Measurements from ENCODE around the gene CCDC197. TPM values are rescaled to one million over a fixed set of nuclear protein-coding genes. Genes with fewer than 3 reads are reported as not detected.

The CCDC197 gene
- total RNA-seq, 1 experiment from 2014 or later: not detected

DNA sequence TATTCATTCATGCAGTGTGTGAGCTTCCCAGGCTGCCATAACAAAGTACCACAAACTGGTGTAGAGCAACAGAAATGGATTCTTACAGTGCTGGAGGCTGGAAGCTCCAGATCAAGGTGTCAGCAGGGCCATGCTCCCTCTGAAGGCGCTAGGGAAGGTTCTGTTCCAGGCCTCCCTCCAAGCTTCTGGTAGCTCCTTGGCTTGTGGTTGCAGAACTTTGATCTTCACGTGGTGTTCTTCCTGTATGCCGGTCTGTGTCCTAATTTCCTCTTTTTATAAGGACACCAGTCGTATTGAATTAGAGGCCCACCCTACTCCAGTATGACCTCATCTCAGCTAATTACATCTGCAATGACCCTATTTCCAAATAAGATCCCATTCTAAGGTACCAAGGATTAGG lies 32.2 kb downstream of the CCDC197 start:
- POLR2A ChIA-PET: no interaction called here
- peaks cover 11% of the 10 kb centered on the region for H3K9me3 Mint-ChIP-seq
- H3K27ac Mint-ChIP-seq: no peak overlapping the region; the same call in 1 of the 2 replicates
- CTCF ChIA-PET: interaction anchor here (1.1 to 2.8 kb wide), 3 partner anchors 100 to 151 kb away, joined by 3 to 18 read pairs (median 4); no protein-coding TSS in a partner anchor
- no peak for TF ChIP-seq ZNF317 (CRISPR knock-in tag; IDR thresholded peaks at IDR 0.05; ENCODE audit: borderline replicate concordance, low read depth)
- no peak for TF ChIP-seq SP1 (CRISPR knock-in tag; conservative IDR thresholded peaks at IDR 0.05)
- TF ChIP-seq, protein P1, sequence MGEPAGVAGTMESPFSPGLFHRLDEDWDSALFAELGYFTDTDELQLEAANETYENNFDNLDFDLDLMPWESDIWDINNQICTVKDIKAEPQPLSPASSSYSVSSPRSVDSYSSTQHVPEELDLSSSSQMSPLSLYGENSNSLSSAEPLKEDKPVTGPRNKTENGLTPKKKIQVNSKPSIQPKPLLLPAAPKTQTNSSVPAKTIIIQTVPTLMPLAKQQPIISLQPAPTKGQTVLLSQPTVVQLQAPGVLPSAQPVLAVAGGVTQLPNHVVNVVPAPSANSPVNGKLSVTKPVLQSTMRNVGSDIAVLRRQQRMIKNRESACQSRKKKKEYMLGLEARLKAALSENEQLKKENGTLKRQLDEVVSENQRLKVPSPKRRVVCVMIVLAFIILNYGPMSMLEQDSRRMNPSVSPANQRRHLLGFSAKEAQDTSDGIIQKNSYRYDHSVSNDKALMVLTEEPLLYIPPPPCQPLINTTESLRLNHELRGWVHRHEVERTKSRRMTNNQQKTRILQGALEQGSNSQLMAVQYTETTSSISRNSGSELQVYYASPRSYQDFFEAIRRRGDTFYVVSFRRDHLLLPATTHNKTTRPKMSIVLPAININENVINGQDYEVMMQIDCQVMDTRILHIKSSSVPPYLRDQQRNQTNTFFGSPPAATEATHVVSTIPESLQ (CRISPR knock-in tag; IDR thresholded peaks at IDR 0.05): no peak
- TF ChIP-seq NFATC4 (CRISPR knock-in tag; IDR thresholded peaks at IDR 0.05): no peak
- TF ChIP-seq MAX (CRISPR knock-in tag; IDR thresholded peaks at IDR 0.05): no peak
- TF ChIP-seq ZNF416 (CRISPR knock-in tag; IDR thresholded peaks at IDR 0.05): no peak
- no peak for TF ChIP-seq TP53 (CRISPR knock-in tag; IDR thresholded peaks at IDR 0.05)
- no peak for TF ChIP-seq FOXJ3 (CRISPR knock-in tag; IDR thresholded peaks at IDR 0.05; ENCODE audit: borderline replicate concordance)
- TF ChIP-seq FOXK1 (CRISPR knock-in tag; IDR thresholded peaks at IDR 0.05): no peak
- no peak for TF ChIP-seq SOX15 (CRISPR knock-in tag; IDR thresholded peaks at IDR 0.05)
- TF ChIP-seq ELF4 (CRISPR knock-in tag; IDR thresholded peaks at IDR 0.05; ENCODE audit: low read depth): no peak
- no peak for TF ChIP-seq ZNF671 (CRISPR knock-in tag; IDR thresholded peaks at IDR 0.05)
- no peak for TF ChIP-seq GRHL2 (CRISPR knock-in tag; IDR thresholded peaks at IDR 0.05; ENCODE audit: insufficient replicate concordance, severe bottlenecking)
- no peak for TF ChIP-seq ZSCAN18 (CRISPR knock-in tag; IDR thresholded peaks at IDR 0.05)
- no peaks in the 10 kb centered on the region for H3K27me3 Mint-ChIP-seq (ENCODE audit: low read depth)
- DNase-seq (ENCODE audit: low spot score) (no peak), ATAC-seq (no peak)
- H3K4me3 Mint-ChIP-seq: no peak overlapping the region
- H3K36me3 Mint-ChIP-seq: peaks cover 11% of the 10 kb centered on the region
- peaks cover 3% of the 10 kb centered on the region for H3K4me1 Mint-ChIP-seq

- DNase-seq (ENCODE audit: low spot score) (no peak), ATAC-seq (no peak)
- Mint-ChIP-seq H3K36me3 (peaks cover 16% of the 10 kb centered on the region), H3K4me1 (peaks cover 3% of the 10 kb centered on the region), H3K27me3 (ENCODE audit: low read depth) (no peaks in the 10 kb centered on the region), H3K4me3 (no peak overlapping the region), H3K27ac (no peak overlapping the region; the same call in 1 of the 2 replicates), H3K9me3 (peaks cover 15% of the 10 kb centered on the region)
- CTCF ChIA-PET: interaction anchor here (0.6 kb wide), 1 partner anchor 832 kb away, joined by 3 read pairs; no protein-coding TSS in a partner anchor
- TF ChIP-seq, protein P2, sequence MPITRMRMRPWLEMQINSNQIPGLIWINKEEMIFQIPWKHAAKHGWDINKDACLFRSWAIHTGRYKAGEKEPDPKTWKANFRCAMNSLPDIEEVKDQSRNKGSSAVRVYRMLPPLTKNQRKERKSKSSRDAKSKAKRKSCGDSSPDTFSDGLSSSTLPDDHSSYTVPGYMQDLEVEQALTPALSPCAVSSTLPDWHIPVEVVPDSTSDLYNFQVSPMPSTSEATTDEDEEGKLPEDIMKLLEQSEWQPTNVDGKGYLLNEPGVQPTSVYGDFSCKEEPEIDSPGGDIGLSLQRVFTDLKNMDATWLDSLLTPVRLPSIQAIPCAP (CRISPR knock-in tag; IDR thresholded peaks at IDR 0.05): no peak
- no peak for TF ChIP-seq ATF2 (CRISPR knock-in tag; IDR thresholded peaks at IDR 0.05; ENCODE audit: borderline replicate concordance, low read depth)
- TF ChIP-seq, protein P3, sequence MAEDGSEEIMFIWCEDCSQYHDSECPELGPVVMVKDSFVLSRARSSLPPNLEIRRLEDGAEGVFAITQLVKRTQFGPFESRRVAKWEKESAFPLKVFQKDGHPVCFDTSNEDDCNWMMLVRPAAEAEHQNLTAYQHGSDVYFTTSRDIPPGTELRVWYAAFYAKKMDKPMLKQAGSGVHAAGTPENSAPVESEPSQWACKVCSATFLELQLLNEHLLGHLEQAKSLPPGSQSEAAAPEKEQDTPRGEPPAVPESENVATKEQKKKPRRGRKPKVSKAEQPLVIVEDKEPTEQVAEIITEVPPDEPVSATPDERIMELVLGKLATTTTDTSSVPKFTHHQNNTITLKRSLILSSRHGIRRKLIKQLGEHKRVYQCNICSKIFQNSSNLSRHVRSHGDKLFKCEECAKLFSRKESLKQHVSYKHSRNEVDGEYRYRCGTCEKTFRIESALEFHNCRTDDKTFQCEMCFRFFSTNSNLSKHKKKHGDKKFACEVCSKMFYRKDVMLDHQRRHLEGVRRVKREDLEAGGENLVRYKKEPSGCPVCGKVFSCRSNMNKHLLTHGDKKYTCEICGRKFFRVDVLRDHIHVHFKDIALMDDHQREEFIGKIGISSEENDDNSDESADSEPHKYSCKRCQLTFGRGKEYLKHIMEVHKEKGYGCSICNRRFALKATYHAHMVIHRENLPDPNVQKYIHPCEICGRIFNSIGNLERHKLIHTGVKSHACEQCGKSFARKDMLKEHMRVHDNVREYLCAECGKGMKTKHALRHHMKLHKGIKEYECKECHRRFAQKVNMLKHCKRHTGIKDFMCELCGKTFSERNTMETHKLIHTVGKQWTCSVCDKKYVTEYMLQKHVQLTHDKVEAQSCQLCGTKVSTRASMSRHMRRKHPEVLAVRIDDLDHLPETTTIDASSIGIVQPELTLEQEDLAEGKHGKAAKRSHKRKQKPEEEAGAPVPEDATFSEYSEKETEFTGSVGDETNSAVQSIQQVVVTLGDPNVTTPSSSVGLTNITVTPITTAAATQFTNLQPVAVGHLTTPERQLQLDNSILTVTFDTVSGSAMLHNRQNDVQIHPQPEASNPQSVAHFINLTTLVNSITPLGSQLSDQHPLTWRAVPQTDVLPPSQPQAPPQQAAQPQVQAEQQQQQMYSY (CRISPR knock-in tag; IDR thresholded peaks at IDR 0.05): no peak
- TF ChIP-seq HMGA2 (CRISPR knock-in tag; IDR thresholded peaks at IDR 0.05): no peak
- TF ChIP-seq ARID4B (CRISPR knock-in tag; IDR thresholded peaks at IDR 0.05; ENCODE audit: borderline replicate concordance): no peak
- no peak for TF ChIP-seq NR2C2 (CRISPR knock-in tag; IDR thresholded peaks at IDR 0.05)
- POLR2A ChIA-PET: no interaction called here
Measured at GRCh38 chr14:94029671-94030203, 32.6 kb downstream of the CCDC197 start.

Data from WTC11 (cell line).